Dermis microvascular lymphatic vessel endothelial cell (primary cell): ENCODE results near the gene GHR. TPM values are rescaled to one million over a fixed set of nuclear protein-coding genes. Genes with fewer than 3 reads are reported as not detected.
"Not testable (repeated sequence)": the region's sequence is repeated elsewhere in the genome, so short reads cannot be mapped to it uniquely, and the experiment has no call there.

ENCODE experiments used
- DNase-seq, 2 donors: peaks; one replicate each; pipeline versions ENCODE4 v3.0.0 to v3.0.0-alpha.2; 2010; ENCODE audit warnings: low read depth in 2 of 2
- total RNA-seq: library from RNA; depleted of rRNA; stranded (reverse); fragments of >200 nt; gene quantifications from 2 replicates; pipeline ENCODE4 v1.2.1, GENCODE V29; 2014

GHR gene
- total RNA-seq, 1 donor from 2014 or later: 3.1 TPM

- no peak for DNase-seq
Observed at GRCh38 chr5:42642006-42642405, 218.8 kb downstream of the GHR start.

GRCh38 chr5:42643360-42643759 is 220.1 kb downstream of the GHR start:
- no peak for DNase-seq

GRCh38 chr5:42645138-42645537 is 221.9 kb downstream of the GHR start:
- DNase-seq: no peak

GRCh38 chr5:42648036-42648435 is 224.8 kb downstream of the GHR start:
- no peak for DNase-seq

GRCh38 chr5:42648915-42649314 is 225.7 kb downstream of the GHR start:
- no peak for DNase-seq

GRCh38 chr5:42650084-42650483 is 226.8 kb downstream of the GHR start:
- DNase-seq: no peak

- no peak for DNase-seq
Observed at GRCh38 chr5:42653705-42654104, 230.5 kb downstream of the GHR start.

GRCh38 chr5:42654645-42655044 is 231.4 kb downstream of the GHR start:
- no peak for DNase-seq

- peak; percentile 10 to 11 for DNase-seq
Observed at GRCh38 chr5:42655982-42656650, 232.9 kb downstream of the GHR start.

- DNase-seq: peak in 1 of 2 donors; percentile 5
Observed at GRCh38 chr5:42656651-42657015, 233.4 kb downstream of the GHR start.

- DNase-seq: not testable (repeated sequence)
Observed at GRCh38 chr5:42659869-42660268, 236.6 kb downstream of the GHR start.

- DNase-seq: no peak
Observed at GRCh38 chr5:42665857-42666256, 242.6 kb downstream of the GHR start.

GRCh38 chr5:42666869-42667268 is 243.6 kb downstream of the GHR start:
- peak; percentile 27 to 44 for DNase-seq

- DNase-seq: no peak
Observed at GRCh38 chr5:42668254-42668653, 245.0 kb downstream of the GHR start.

- no peak for DNase-seq
Observed at GRCh38 chr5:42672925-42673324, 249.7 kb downstream of the GHR start.

- no peak for DNase-seq
Observed at GRCh38 chr5:42675602-42676001, 252.4 kb downstream of the GHR start.

GRCh38 chr5:42676362-42676761 is 253.1 kb downstream of the GHR start:
- no peak for DNase-seq

GRCh38 chr5:42677156-42677842 is 254.1 kb downstream of the GHR start:
- no peak for DNase-seq

- no peak for DNase-seq
Observed at GRCh38 chr5:42680046-42680445, 256.8 kb downstream of the GHR start.

- not testable (repeated sequence) for DNase-seq
Observed at GRCh38 chr5:42685078-42685477, 261.8 kb downstream of the GHR start.

GRCh38 chr5:42689391-42689790 is 266.2 kb downstream of the GHR start:
- DNase-seq: no peak

- no peak for DNase-seq
Observed at GRCh38 chr5:42691413-42691937, 268.2 kb downstream of the GHR start.
